ENCODE data around the gene NSD2. TPM values are rescaled to one million over a fixed set of nuclear protein-coding genes. Genes with fewer than 3 reads are reported as not detected.

The NSD2 gene
- total RNA-seq, 4 donors from 2014 or later: 25.3 to 46.7 (median 27.4) TPM

DNA sequence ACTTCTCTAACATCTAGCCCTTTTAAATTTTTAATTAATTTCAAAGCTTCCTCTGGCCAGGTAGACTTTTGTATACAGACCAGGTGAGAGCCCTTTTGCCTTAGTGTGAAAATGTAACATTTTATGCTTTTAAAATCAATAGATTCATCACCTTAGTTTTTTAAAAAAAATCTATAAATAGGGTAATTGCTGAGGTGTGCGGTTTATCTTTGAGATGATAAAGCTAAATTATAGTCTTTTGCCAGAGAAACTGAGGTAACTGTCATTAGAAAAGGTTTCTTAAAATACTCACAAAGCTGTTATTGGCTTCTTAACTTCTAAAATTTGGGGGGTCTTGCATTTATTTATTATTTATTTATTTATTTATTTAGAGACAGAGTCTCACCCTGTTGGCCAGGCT is 74.7 kb downstream of the NSD2 start:
- Histone ChIP-seq H3K27ac (no peak overlapping the region), H3K9me3 (no peaks in the 10 kb centered on the region), H3K4me1 (no peaks in the 10 kb centered on the region), H3K27me3 (no peaks in the 10 kb centered on the region), H3K36me3 (peaks cover 14% of the 10 kb centered on the region), H3K4me3 (no peak overlapping the region)
- TF ChIP-seq POLR2A (IDR thresholded peaks at IDR 0.05) (no peak), POLR2AphosphoS5 (IDR thresholded peaks at IDR 0.05) (no peak), EP300 (IDR thresholded peaks at IDR 0.05) (no peak), CTCF (IDR thresholded peaks at IDR 0.05) (no peak)
- DNase-seq (ENCODE audit: low spot score in 2 of 2): no peak
- WGBS: 100% methylated on average over 1 of the region's 1 CpG

GRCh38 chr4:1948232-1948631 is 77.0 kb downstream of the NSD2 start:
- WGBS: 95% methylated on average over 16 of the region's 16 CpGs
- DNase-seq (ENCODE audit: low spot score in 2 of 2): no peak
- TF ChIP-seq POLR2A (IDR thresholded peaks at IDR 0.05) (no peak), EP300 (IDR thresholded peaks at IDR 0.05) (no peak)
- Histone ChIP-seq H3K27me3 (no peaks in the 10 kb centered on the region), H3K27ac (no peak overlapping the region), H3K36me3 (peaks cover 23% of the 10 kb centered on the region), H3K4me3 (no peak overlapping the region), H3K9me3 (no peaks in the 10 kb centered on the region), H3K4me1 (no peaks in the 10 kb centered on the region)

- peaks cover 27% of the 10 kb centered on the region for H3K36me3 ChIP-seq
- no peaks in the 10 kb centered on the region for H3K4me1 ChIP-seq
- no peak for TF ChIP-seq CTCF (IDR thresholded peaks at IDR 0.05)
- TF ChIP-seq POLR2A (IDR thresholded peaks at IDR 0.05): no peak
- TF ChIP-seq EP300 (IDR thresholded peaks at IDR 0.05): no peak
- TF ChIP-seq POLR2AphosphoS5 (IDR thresholded peaks at IDR 0.05): no peak
- no peak overlapping the region for H3K27ac ChIP-seq
- H3K4me3 ChIP-seq: no peak overlapping the region
- no peaks in the 10 kb centered on the region for H3K27me3 ChIP-seq
- DNase-seq (ENCODE audit: low spot score in 2 of 2): no peak
- H3K9me3 ChIP-seq: no peaks in the 10 kb centered on the region
- WGBS: 91% methylated on average over 8 of the region's 8 CpGs
These were observed 77.8 kb downstream of the NSD2 start for GRCh38 chr4:1948892-1949436.

GRCh38 chr4:1950369-1950768 is 79.2 kb downstream of the NSD2 start:
- no peak overlapping the region for H3K27ac ChIP-seq
- TF ChIP-seq POLR2AphosphoS5 (IDR thresholded peaks at IDR 0.05) (no peak), CTCF (IDR thresholded peaks at IDR 0.05) (no peak), POLR2A (IDR thresholded peaks at IDR 0.05) (no peak), EP300 (IDR thresholded peaks at IDR 0.05) (no peak)
- no peaks in the 10 kb centered on the region for H3K27me3 ChIP-seq
- 93% methylated on average over 10 of the region's 10 CpGs for WGBS
- DNase-seq (ENCODE audit: low spot score in 2 of 2): no peak
- peaks cover 34% of the 10 kb centered on the region for H3K36me3 ChIP-seq
- no peaks in the 10 kb centered on the region for H3K9me3 ChIP-seq
- no peak overlapping the region for H3K4me3 ChIP-seq
- H3K4me1 ChIP-seq: no peaks in the 10 kb centered on the region

- H3K36me3 ChIP-seq: peaks cover 38% of the 10 kb centered on the region
- DNase-seq (ENCODE audit: low spot score in 2 of 2): no peak
- H3K27ac ChIP-seq: no peak overlapping the region
- H3K9me3 ChIP-seq: no peaks in the 10 kb centered on the region
- TF ChIP-seq POLR2AphosphoS5 (IDR thresholded peaks at IDR 0.05) (no peak), CTCF (IDR thresholded peaks at IDR 0.05) (no peak), EP300 (IDR thresholded peaks at IDR 0.05) (no peak), POLR2A (IDR thresholded peaks at IDR 0.05) (no peak)
- no peak overlapping the region for H3K4me3 ChIP-seq
- H3K27me3 ChIP-seq: no peaks in the 10 kb centered on the region
- no peaks in the 10 kb centered on the region for H3K4me1 ChIP-seq
- WGBS: 89% methylated on average over 12 of the region's 20 CpGs
These were observed 81.0 kb downstream of the NSD2 start for GRCh38 chr4:1952058-1952700.

Data from suprapubic skin (tissue), 4 donors.